Measurements from ENCODE around the gene PRICKLE1.

The PRICKLE1 gene

DNA sequence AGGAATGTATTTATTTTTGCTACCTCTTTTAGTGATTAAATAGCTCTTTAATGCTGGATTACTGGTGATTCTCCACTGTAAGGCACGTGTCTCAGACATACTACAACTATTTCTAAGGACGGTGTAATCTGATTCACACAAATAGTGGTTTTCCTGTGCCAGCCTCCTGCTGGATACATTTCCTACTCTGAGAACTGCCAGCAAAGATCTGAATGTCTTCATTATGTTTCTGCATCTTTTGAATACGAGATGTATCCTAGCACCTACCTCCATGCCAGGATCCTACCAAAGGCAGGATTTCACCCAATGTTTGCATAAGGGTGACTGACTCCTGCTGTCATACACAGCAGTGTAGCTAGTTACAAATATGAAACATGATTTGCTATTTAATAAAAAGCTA lies 120.6 kb downstream of the PRICKLE1 start:
- H3K36me3 ChIP-seq (replicated peaks) = peaks cover 63% of the 10 kb centered on the region
- in situ Hi-C loops (cut with MboI; ENCODE audit: low sequenced_read_pairs) = no loop called here
- no peak for DNase-seq (ENCODE audit: low spot score in 2 of 2)
- no peaks in the 10 kb centered on the region for H3K27me3 ChIP-seq (ENCODE audit: low read depth)
- H3K4me1 ChIP-seq = peaks cover 21% of the 10 kb centered on the region
- H3K4me3 ChIP-seq = no peak overlapping the region
- H3K9me3 ChIP-seq = no peaks in the 10 kb centered on the region

DNA sequence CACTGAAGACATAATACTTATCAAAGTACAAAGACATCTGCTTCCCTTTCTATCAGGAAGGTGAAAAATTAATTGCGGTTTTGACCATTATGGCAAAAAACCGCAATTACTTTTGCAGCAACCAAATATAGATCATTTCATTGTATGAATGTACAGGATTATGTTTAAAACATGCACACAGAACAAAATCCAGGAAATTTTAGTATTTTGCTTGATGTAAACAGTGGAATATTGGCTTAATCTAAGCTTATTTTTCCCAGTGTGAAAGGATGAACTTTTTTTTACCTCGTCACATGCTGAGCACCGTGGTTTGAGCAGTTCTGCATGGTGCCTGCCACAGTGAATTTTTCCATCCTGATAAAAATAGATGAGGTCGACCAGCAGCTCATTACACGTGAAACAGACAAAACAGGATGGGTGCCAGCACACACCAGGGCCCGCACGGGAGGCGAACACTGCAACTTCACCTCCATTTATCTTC lies 121.2 kb downstream of the PRICKLE1 start:
- no peak overlapping the region for H3K4me3 ChIP-seq
- H3K27me3 ChIP-seq (ENCODE audit: low read depth) = no peaks in the 10 kb centered on the region
- in situ Hi-C loops (cut with MboI; ENCODE audit: low sequenced_read_pairs) = no loop called here
- peaks cover 17% of the 10 kb centered on the region for H3K4me1 ChIP-seq
- DNase-seq (ENCODE audit: low spot score in 2 of 2) = no peak
- H3K36me3 ChIP-seq (replicated peaks) = peaks cover 69% of the 10 kb centered on the region
- H3K9me3 ChIP-seq = no peaks in the 10 kb centered on the region

DNA sequence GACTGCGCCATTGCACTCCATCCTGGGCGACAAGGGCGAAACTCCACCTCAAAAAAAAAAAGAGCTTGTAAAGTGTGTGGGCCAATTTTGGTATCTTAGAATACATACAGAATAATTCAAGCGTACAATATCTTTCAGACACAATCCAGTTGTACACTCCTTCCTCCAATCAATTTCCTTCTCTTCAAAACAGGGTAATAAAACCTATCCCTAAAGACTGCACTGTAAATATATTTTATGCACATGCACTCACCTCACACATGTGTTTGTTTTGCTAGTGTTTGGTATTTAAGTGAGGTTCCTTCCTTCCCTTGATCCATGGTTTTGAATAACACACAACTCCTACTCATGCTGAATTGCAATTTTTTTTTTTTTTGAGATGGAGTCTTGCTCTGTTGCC lies 125.9 kb downstream of the PRICKLE1 start:
- Histone ChIP-seq H3K9me3 (no peaks in the 10 kb centered on the region), H3K4me1 (no peaks in the 10 kb centered on the region), H3K36me3 (replicated peaks) (peaks cover 79% of the 10 kb centered on the region), H3K27me3 (ENCODE audit: low read depth) (no peaks in the 10 kb centered on the region), H3K4me3 (no peak overlapping the region)
- DNase-seq (ENCODE audit: low spot score in 2 of 2) = no peak
- in situ Hi-C loops (cut with MboI; ENCODE audit: low sequenced_read_pairs) = no loop called here

DNA sequence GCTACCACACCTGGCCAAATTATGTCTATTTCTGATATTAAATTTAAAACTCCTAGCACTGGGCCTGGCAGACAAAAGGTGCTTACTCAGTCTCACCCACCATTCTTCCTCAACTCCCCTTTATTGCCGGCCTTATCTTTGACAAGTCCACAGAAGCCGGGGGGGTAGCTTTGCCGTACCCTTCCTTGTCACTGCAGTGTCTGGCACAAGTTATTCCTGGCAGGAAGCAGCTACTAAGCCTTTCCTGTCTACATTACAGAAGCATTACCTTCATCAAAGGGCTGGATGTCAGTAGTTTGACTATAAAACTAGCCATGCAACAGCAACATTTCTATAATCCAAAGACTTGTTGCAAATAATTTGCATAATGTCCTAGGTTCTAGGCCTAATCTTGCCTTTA lies 127.1 kb downstream of the PRICKLE1 start:
- in situ Hi-C loops (cut with MboI; ENCODE audit: low sequenced_read_pairs) = no loop called here
- Histone ChIP-seq H3K36me3 (replicated peaks) (peaks cover 75% of the 10 kb centered on the region), H3K9me3 (no peaks in the 10 kb centered on the region), H3K4me1 (no peaks in the 10 kb centered on the region), H3K27me3 (ENCODE audit: low read depth) (no peaks in the 10 kb centered on the region), H3K4me3 (no peak overlapping the region)
- DNase-seq (ENCODE audit: low spot score in 2 of 2) = no peak

GRCh38 chr12:42459336-42459847 lies 130.2 kb downstream of the PRICKLE1 start:
- Histone ChIP-seq H3K36me3 (replicated peaks) (peaks cover 55% of the 10 kb centered on the region), H3K9me3 (no peaks in the 10 kb centered on the region), H3K27me3 (ENCODE audit: low read depth) (no peaks in the 10 kb centered on the region), H3K4me3 (no peak overlapping the region), H3K4me1 (no peaks in the 10 kb centered on the region)
- no peak for DNase-seq (ENCODE audit: low spot score in 2 of 2)
- in situ Hi-C loops (cut with MboI; ENCODE audit: low sequenced_read_pairs) = no loop called here

- DNase-seq (ENCODE audit: low spot score in 2 of 2) = no peak
- H3K4me1 ChIP-seq = no peaks in the 10 kb centered on the region
- H3K27me3 ChIP-seq (ENCODE audit: low read depth) = no peaks in the 10 kb centered on the region
- H3K9me3 ChIP-seq = no peaks in the 10 kb centered on the region
- no peak overlapping the region for H3K4me3 ChIP-seq
- peaks cover 47% of the 10 kb centered on the region for H3K36me3 ChIP-seq (replicated peaks)
- in situ Hi-C loops (cut with MboI; ENCODE audit: low sequenced_read_pairs) = no loop called here
These were observed 131.0 kb downstream of the PRICKLE1 start for GRCh38 chr12:42458575-42458974.

DNA sequence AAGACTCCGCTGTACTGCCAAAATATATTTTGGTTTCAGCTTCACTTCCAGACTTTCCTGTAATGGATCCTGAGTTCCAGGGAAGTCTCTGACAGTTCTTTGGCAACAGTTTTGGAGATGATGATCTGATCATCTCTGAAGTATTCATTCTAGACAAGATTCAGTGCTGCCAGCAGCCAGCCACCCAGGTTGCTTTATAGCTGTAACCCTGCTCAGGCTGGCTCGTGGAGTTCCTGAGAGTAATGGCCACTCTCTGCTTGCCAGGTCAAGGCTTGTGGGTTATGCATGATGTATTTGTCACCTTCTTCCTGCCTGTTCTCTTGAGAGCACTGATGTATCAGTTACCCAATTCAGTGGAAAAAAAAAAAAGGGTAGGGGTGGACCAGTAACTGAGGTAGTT lies 139.3 kb downstream of the PRICKLE1 start:
- in situ Hi-C loops (cut with MboI; ENCODE audit: low sequenced_read_pairs) = no loop called here

DNA sequence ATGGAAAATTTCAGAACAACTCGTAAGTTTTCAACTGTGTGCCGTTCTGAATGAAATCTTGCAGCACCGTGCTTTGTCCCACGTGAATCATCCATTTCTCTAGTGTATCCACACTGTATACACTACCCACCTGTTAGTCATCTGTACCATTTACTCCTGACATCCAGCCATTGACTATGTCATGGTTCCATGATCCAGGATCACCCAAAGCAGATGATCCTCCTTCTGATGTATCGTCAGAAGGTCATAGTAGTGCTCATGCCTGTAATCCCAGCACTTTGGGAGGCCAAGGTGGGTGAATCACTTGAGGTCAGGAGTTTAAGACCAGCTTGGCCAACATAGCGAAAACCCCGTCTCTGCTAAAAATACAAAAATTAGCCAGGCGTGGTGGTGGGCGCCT lies 140.7 kb downstream of the PRICKLE1 start:
- H3K27me3 ChIP-seq (ENCODE audit: low read depth) = no peaks in the 10 kb centered on the region
- peaks cover 24% of the 10 kb centered on the region for H3K36me3 ChIP-seq (replicated peaks)
- peaks cover 4% of the 10 kb centered on the region; the same call in 1 of the 2 replicates for H3K9me3 ChIP-seq
- no peak for DNase-seq (ENCODE audit: low spot score in 2 of 2)
- H3K4me3 ChIP-seq = no peak overlapping the region
- H3K4me1 ChIP-seq = peaks cover 41% of the 10 kb centered on the region
- in situ Hi-C loops (cut with MboI; ENCODE audit: low sequenced_read_pairs) = no loop called here

More for the DNA sequence above, 139.3 kb downstream of the PRICKLE1 start:
- no peak for DNase-seq (ENCODE audit: low spot score in 2 of 2)
- H3K27me3 ChIP-seq (ENCODE audit: low read depth) = no peaks in the 10 kb centered on the region
- H3K9me3 ChIP-seq = peaks cover 4% of the 10 kb centered on the region; the same call in 1 of the 2 replicates
- H3K36me3 ChIP-seq (replicated peaks) = peaks cover 18% of the 10 kb centered on the region
- H3K4me3 ChIP-seq = no peak overlapping the region
- H3K4me1 ChIP-seq = peaks cover 34% of the 10 kb centered on the region

DNA sequence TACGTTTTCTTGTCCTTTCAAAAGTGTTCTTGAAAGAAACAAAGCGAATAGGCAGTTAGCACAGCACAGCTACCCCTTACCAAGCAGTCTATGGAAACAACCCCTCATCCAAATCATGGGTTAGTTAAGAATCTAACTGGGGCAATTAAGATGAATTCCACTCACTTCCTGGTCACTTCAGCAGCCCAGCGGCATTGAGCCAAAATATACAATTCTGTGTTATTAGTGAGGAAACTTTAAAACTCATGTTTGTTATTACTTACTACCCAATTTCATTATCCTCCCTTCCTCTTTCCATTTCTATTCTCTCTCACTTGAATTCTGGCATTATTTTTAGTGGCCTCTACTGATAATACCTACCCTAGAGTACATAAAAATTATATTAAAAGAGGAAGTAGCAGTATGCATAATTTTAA lies 142.2 kb downstream of the PRICKLE1 start:
- Histone ChIP-seq H3K4me3 (no peak overlapping the region), H3K36me3 (replicated peaks) (peaks cover 28% of the 10 kb centered on the region), H3K27me3 (ENCODE audit: low read depth) (no peaks in the 10 kb centered on the region), H3K9me3 (peaks cover 3% of the 10 kb centered on the region; the same call in 1 of the 2 replicates), H3K4me1 (peaks cover 50% of the 10 kb centered on the region)
- peak in 1 of 2 experiments; percentile 26 for DNase-seq (ENCODE audit: low spot score in 2 of 2)
- in situ Hi-C loops (cut with MboI; ENCODE audit: low sequenced_read_pairs) = no loop called here

GRCh38 chr12:42446761-42447160 lies 142.8 kb downstream of the PRICKLE1 start:
- peaks cover 28% of the 10 kb centered on the region for H3K36me3 ChIP-seq (replicated peaks)
- no peak overlapping the region for H3K4me3 ChIP-seq
- DNase-seq (ENCODE audit: low spot score in 2 of 2) = peak; percentile 83 to 89
- in situ Hi-C loops (cut with MboI; ENCODE audit: low sequenced_read_pairs) = no loop called here
- no peaks in the 10 kb centered on the region; the same call in 1 of the 2 replicates for H3K9me3 ChIP-seq
- H3K27me3 ChIP-seq (ENCODE audit: low read depth) = no peaks in the 10 kb centered on the region
- peaks cover 50% of the 10 kb centered on the region for H3K4me1 ChIP-seq

- Histone ChIP-seq H3K36me3 (replicated peaks) (peaks cover 28% of the 10 kb centered on the region), H3K9me3 (no peaks in the 10 kb centered on the region; the same call in 1 of the 2 replicates), H3K4me3 (no peak overlapping the region), H3K27me3 (ENCODE audit: low read depth) (no peaks in the 10 kb centered on the region), H3K4me1 (peaks cover 46% of the 10 kb centered on the region)
- in situ Hi-C loops (cut with MboI; ENCODE audit: low sequenced_read_pairs) = no loop called here
- DNase-seq (ENCODE audit: low spot score in 2 of 2) = no peak
These were observed 143.7 kb downstream of the PRICKLE1 start for GRCh38 chr12:42445891-42446290.

- in situ Hi-C loops (cut with MboI; ENCODE audit: low sequenced_read_pairs) = no loop called here
- H3K9me3 ChIP-seq = no peaks in the 10 kb centered on the region; the same call in 1 of the 2 replicates
- H3K4me1 ChIP-seq = peaks cover 32% of the 10 kb centered on the region
- H3K27me3 ChIP-seq (ENCODE audit: low read depth) = no peaks in the 10 kb centered on the region
- no peak overlapping the region for H3K4me3 ChIP-seq
- no peak for DNase-seq (ENCODE audit: low spot score in 2 of 2)
- H3K36me3 ChIP-seq (replicated peaks) = peaks cover 19% of the 10 kb centered on the region
These were observed 145.2 kb downstream of the PRICKLE1 start for GRCh38 chr12:42444192-42444943.

GRCh38 chr12:42442888-42443287 lies 146.7 kb downstream of the PRICKLE1 start:
- H3K27me3 ChIP-seq (ENCODE audit: low read depth) = no peaks in the 10 kb centered on the region
- peaks cover 30% of the 10 kb centered on the region for H3K4me1 ChIP-seq
- H3K36me3 ChIP-seq (replicated peaks) = peaks cover 10% of the 10 kb centered on the region; the same call in 1 of the 2 replicates
- no peak overlapping the region for H3K4me3 ChIP-seq
- DNase-seq (ENCODE audit: low spot score in 2 of 2) = no peak
- no peaks in the 10 kb centered on the region for H3K9me3 ChIP-seq
- in situ Hi-C loops (cut with MboI; ENCODE audit: low sequenced_read_pairs) = no loop called here

GRCh38 chr12:42442311-42442759 lies 147.2 kb downstream of the PRICKLE1 start:
- Histone ChIP-seq H3K36me3 (replicated peaks) (peaks cover 10% of the 10 kb centered on the region; the same call in 1 of the 2 replicates), H3K27me3 (ENCODE audit: low read depth) (no peaks in the 10 kb centered on the region), H3K4me1 (peaks cover 26% of the 10 kb centered on the region), H3K9me3 (no peaks in the 10 kb centered on the region), H3K4me3 (no peak overlapping the region)
- in situ Hi-C loops (cut with MboI; ENCODE audit: low sequenced_read_pairs) = no loop called here
- DNase-seq (ENCODE audit: low spot score in 2 of 2) = no peak

Data from HAP-1 (cell line).